Endothelial cell of umbilical vein (primary cell): ENCODE results near the gene TTC31. TPM values are rescaled to one million over a fixed set of nuclear protein-coding genes. Genes with fewer than 3 reads are reported as not detected.
A peak's percentile ranks its signal among the peaks of the same experiment; 100 is the strongest.

ENCODE experiments used
- BruUV-seq: library from RNA; stranded (reverse); fragments of 400-500 nt; replicated peaks from 2 replicates; lab custom pipeline; 2021; lab: Mats Ljungman, UMichigan
- CTCF ChIA-PET: fragments of 300-600, 350-600 bp; sonication (Branson Sonifier 250); formaldehyde crosslinking; loops from one replicate; lab custom pipeline; 2021; ENCODE audit warnings: antibody characterized with exemption, inconsistent platforms; lab: Charles Lee
- POLR2A ChIA-PET: fragments of 300-600, 350-600 bp; sonication (Branson Sonifier 250); formaldehyde crosslinking; loops from one replicate; lab custom pipeline; 2021; ENCODE audit warnings: antibody characterized with exemption, inconsistent platforms; lab: Charles Lee
- DNase-seq: peaks from one replicate; pipeline ENCODE4 v3.0.0-alpha.2; 2011; ENCODE audit warnings: low read depth, low spot score
- FAIRE-seq: peaks from 2 replicates; lab custom pipeline; 2011; peaks lifted over from hg19 to GRCh38; lab: Jason Lieb, UNC
- H2AFZ ChIP-seq: 2 replicates; pipeline ENCODE4 v1.6.0; 2012; ENCODE audit warnings: low read depth, low read length, control low read depth, inconsistent platforms
- H3K27ac ChIP-seq: 2 replicates; pipeline ENCODE4 v1.5.1; 2011; ENCODE audit warnings: low read depth, mild to moderate bottlenecking, control low read depth, low read length, moderate library complexity; ENCODE audit not compliant: insufficient read depth
- H3K27me3 ChIP-seq, 2 experiments: 2 replicates each; pipeline versions ENCODE4 v1.6.0 to v1.6.1; 2011; ENCODE audit warnings: low read length in 2 of 2, mixed read lengths in 1 of 2; ENCODE audit not compliant: control insufficient read depth in 2 of 2, insufficient read depth in 2 of 2
- H3K36me3 ChIP-seq, 2 experiments: 2 replicates in 1 of 2; 3 replicates in 1 of 2; pipeline ENCODE4 v1.5.1; 2011; ENCODE audit warnings: low read length in 2 of 2, mild to moderate bottlenecking in 1 of 2, moderate library complexity in 1 of 2; ENCODE audit not compliant: control insufficient read depth in 2 of 2, insufficient read depth in 2 of 2; ENCODE audit errors: extremely low read depth in 1 of 2
- H3K4me1 ChIP-seq: 3 replicates; pipeline ENCODE4 v1.5.1; 2011; ENCODE audit warnings: mild to moderate bottlenecking, low read length; ENCODE audit not compliant: control insufficient read depth, insufficient read depth; ENCODE audit errors: extremely low read depth
- H3K4me2 ChIP-seq: 2 replicates; pipeline ENCODE4 v1.6.1; 2011; ENCODE audit warnings: low read length, control low read depth, mixed read lengths; ENCODE audit not compliant: insufficient read depth
- H3K4me3 ChIP-seq, 3 experiments: fragments of 200-600 bp in 1 of 3; sonication (generic), shearing (Covaris generic) in 1 of 3; replicated peaks in 1 of 3; 2 replicates each; pipeline ENCODE4 v1.5.1; 2011 to 2016; ENCODE audit warnings: control low read depth in 3 of 3, low read length in 3 of 3, mild to moderate bottlenecking in 2 of 3, inconsistent platforms in 1 of 3, low read depth in 1 of 3, moderate library complexity in 1 of 3; ENCODE audit not compliant: insufficient read depth in 1 of 3
- H3K79me2 ChIP-seq: 2 replicates; pipeline ENCODE4 v1.6.0; 2012; ENCODE audit warnings: low read length, inconsistent platforms; ENCODE audit not compliant: control insufficient read depth, insufficient read depth
- H3K9ac ChIP-seq: replicated peaks from 2 replicates; pipeline ENCODE3; 2011; ENCODE audit warnings: low read length, control low read depth; ENCODE audit not compliant: insufficient read depth; ENCODE audit errors: extremely low read depth
- H3K9me1 ChIP-seq: replicated peaks from 3 replicates; pipeline ENCODE4 v1.6.0; 2011; ENCODE audit warnings: mild to moderate bottlenecking, low read length; ENCODE audit not compliant: control insufficient read depth, insufficient read depth; ENCODE audit errors: extremely low read depth
- H3K9me3 ChIP-seq: replicated peaks from 2 replicates; pipeline ENCODE4 v1.5.1; 2012; ENCODE audit warnings: low read length, inconsistent platforms; ENCODE audit not compliant: control insufficient read depth, insufficient read depth
- H4K20me1 ChIP-seq: replicated peaks from 2 replicates; pipeline ENCODE3; 2011; ENCODE audit warnings: mild to moderate bottlenecking, low read length; ENCODE audit not compliant: control insufficient read depth, insufficient read depth; ENCODE audit errors: extremely low read depth
- GATA2 ChIP-seq: IDR thresholded peaks from 2 replicates; pipeline ENCODE4 v1.7.0; 2011; ENCODE audit warnings: low read depth, mild to moderate bottlenecking, moderate library complexity, mixed read lengths, low read length; ENCODE audit not compliant: insufficient read length, insufficient read depth
- POLR2A ChIP-seq: IDR thresholded peaks from 2 replicates; pipeline ENCODE4 v1.6.1; 2012; ENCODE audit warnings: low read depth, mild to moderate bottlenecking, control low read depth, low read length
- POLR2AphosphoS5 ChIP-seq: IDR thresholded peaks from 2 replicates; pipeline ENCODE4 v1.6.1; 2012; ENCODE audit warnings: low read depth, mild to moderate bottlenecking, control low read depth, low read length, moderate library complexity; ENCODE audit not compliant: insufficient read depth
- dilution Hi-C: fragments of 300-500 bp; cut with MboI; formaldehyde crosslinking; loops from one replicate; pipeline ENCODE4 v1.15.0; 2019; ENCODE audit warnings: low sequenced_read_pairs; ENCODE audit not compliant: extremely low pct_ligation_motif_present
- intact Hi-C: fragments of 100-400 bp; cut with micrococcal nuclease; formaldehyde crosslinking; loops from one replicate; pipeline ENCODE4 v1.10.0; 2022
- polyA plus RNA-seq, 4 experiments: library from polyadenylated mRNA; depleted of rRNA in 3 of 4; stranded (reverse) in 3 of 4; unstranded in 1 of 4; fragments of >200 nt; gene quantifications; 2 replicates each; pipeline versions ENCODE4 v1.2.1 to v1.2.3, GENCODE V29; 2011 to 2012; ENCODE audit warnings: missing spikeins in 1 of 4
- total RNA-seq: library from RNA; stranded (reverse); gene quantifications from 2 replicates; pipeline ENCODE4 v1.2.3, GENCODE V29; 2021
- TF ChIP-seq, protein P1 (sequence below), 2 donors: IDR thresholded peaks; 1 replicate in 1 of 2; 2 replicates in 1 of 2; pipeline ENCODE4 v1.5.1; 2011; ENCODE audit warnings: low read length in 2 of 2, mild to moderate bottlenecking in 2 of 2, moderate library complexity in 2 of 2, control low read depth in 1 of 2, inconsistent platforms in 1 of 2, low read depth in 1 of 2; ENCODE audit not compliant: insufficient read depth in 1 of 2; ENCODE audit errors: extremely low read depth in 1 of 2
- TF ChIP-seq, protein P2 (sequence below): IDR thresholded peaks from 2 replicates; pipeline ENCODE4 v1.6.1; 2011; ENCODE audit not compliant: insufficient read depth, insufficient read length

The TTC31 gene
- total and polyA plus RNA-seq, 2 donors (not counting 3 experiments of a cell fraction or from before 2014, with no cell fraction given), result 20.1 to 24.1 TPM

DNA sequence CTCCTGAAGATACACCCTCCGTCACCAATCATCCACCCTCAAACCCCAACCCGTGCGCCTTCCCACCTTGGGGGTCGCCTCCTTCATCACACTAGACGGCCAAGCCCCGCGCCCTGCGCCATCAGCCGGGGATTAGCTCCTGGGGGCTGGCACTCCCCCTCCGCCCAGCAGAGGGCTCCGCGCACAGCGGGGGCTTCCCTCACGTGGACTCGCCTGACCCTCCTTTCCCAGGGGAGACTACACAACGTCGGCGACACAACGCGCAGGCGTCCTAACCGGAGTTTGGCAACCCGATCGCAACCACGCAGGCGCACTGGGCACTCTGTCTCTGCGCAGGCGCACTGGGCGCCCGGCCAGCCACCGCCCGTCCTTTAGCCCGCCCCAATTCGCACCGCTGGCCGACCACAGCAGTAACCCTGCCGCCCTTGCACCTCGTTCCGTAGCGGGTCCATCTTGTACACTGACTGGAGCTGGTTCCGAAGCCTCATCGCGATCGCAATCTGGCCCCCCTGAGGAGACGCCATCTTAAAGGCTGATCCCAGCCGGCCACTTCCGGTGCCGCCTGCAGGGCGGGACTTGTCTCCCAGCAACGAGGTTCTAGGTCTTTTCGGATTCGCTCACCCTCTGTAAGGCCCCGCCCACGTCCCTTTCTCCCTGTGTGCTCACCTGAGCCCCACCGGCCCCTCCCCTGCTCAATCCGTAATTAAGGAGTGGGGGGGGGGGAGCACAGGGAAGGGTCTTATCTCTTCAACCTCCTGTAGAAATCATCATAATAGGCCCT lies 24.5 kb downstream of the TTC31 start, which contains the start of gene PCGF1:
PCGF1 (minus strand) TSS at position 551 of the 781 bp plus-strand sequence; CDS start at position 524, 27 bp downstream.
- peak within 1 kb of the TSS; percentile 29 for H2AFZ ChIP-seq
- peak within 1 kb of the TSS; percentile 54 for H3K27ac ChIP-seq
- intact Hi-C loops, result loop anchor here (1.0 to 2.0 kb wide), 4 partner anchors 22 to 80 kb away; partner anchors contain the start of genes AUP1, DOK1, HTRA2 and TTC31
- H3K9me1 ChIP-seq, result no peaks in the 10 kb centered on the region
- peak; percentile 66 for TF ChIP-seq POLR2AphosphoS5
- TF ChIP-seq, protein P1, sequence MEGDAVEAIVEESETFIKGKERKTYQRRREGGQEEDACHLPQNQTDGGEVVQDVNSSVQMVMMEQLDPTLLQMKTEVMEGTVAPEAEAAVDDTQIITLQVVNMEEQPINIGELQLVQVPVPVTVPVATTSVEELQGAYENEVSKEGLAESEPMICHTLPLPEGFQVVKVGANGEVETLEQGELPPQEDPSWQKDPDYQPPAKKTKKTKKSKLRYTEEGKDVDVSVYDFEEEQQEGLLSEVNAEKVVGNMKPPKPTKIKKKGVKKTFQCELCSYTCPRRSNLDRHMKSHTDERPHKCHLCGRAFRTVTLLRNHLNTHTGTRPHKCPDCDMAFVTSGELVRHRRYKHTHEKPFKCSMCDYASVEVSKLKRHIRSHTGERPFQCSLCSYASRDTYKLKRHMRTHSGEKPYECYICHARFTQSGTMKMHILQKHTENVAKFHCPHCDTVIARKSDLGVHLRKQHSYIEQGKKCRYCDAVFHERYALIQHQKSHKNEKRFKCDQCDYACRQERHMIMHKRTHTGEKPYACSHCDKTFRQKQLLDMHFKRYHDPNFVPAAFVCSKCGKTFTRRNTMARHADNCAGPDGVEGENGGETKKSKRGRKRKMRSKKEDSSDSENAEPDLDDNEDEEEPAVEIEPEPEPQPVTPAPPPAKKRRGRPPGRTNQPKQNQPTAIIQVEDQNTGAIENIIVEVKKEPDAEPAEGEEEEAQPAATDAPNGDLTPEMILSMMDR (IDR thresholded peaks at IDR 0.05; ENCODE audit: extremely low read depth in 1 of 2, insufficient read depth in 1 of 2, low read depth in 1 of 2, low read length in 2 of 2), result peak; percentile 41 to 81
- TF ChIP-seq POLR2A, result peak; percentile 75
- TF ChIP-seq, protein P2, sequence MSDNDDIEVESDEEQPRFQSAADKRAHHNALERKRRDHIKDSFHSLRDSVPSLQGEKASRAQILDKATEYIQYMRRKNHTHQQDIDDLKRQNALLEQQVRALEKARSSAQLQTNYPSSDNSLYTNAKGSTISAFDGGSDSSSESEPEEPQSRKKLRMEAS, result peak; percentile 68
- TF ChIP-seq GATA2, result no peak
- H3K79me2 ChIP-seq, result peaks cover 4% of the 10 kb centered on the region
- no peaks in the 10 kb centered on the region for H4K20me1 ChIP-seq
- no peaks in the 10 kb centered on the region for H3K9me3 ChIP-seq
- H3K27me3 ChIP-seq, result peaks cover 31 to 40% of the 10 kb centered on the region in 2 experiments
- CTCF ChIA-PET, result interaction anchor here (0.6 to 2.5 kb wide), 9 partner anchors 8 to 86 kb away, joined by 3 to 15 read pairs (median 5); partner anchors contain the start of genes AUP1, CCDC142, HTRA2 and LBX2
- peaks cover 27% of the 10 kb centered on the region for H3K4me1 ChIP-seq
- peak within 1 kb of the TSS; percentile 3 to 75 (median 37) for H3K4me3 ChIP-seq
- peaks cover 0 to 4% of the 10 kb centered on the region in 2 experiments for H3K36me3 ChIP-seq
- POLR2A ChIA-PET, result no interaction called here
- dilution Hi-C loops, result no loop called here
- FAIRE-seq (peak; percentile 98), DNase-seq (peak; percentile 98)
- peak within 1 kb of the TSS; percentile 66 for H3K4me2 ChIP-seq
- no TSS peak for BruUV-seq
- H3K9ac ChIP-seq, result peak within 1 kb of the TSS; percentile 69
